Activated naive CD4-positive, alpha-beta T cell treated with anti-CD3 and anti-CD28 coated beads, Interleukin-2, amount 10 ng/mL, durations not matched to agents 7 days and 5 days (primary cell): ENCODE measurements around the gene RFXANK.

ENCODE experiments used
- CTCF ChIA-PET: fragments of 350-600 bp; sonication (Branson Sonifier 250); formaldehyde crosslinking; loops from one replicate; lab custom pipeline; 2021; ENCODE audit warnings: antibody characterized with exemption; lab: Charles Lee
- DNase-seq: peaks from one replicate; pipeline ENCODE4 v3.0.0-alpha.2; 2020
- H3K27ac Mint-ChIP-seq: one replicate; pipeline ENCODE4 v1.8.0; 2021; ENCODE audit warnings: mild to moderate bottlenecking, moderate library complexity, mixed read lengths
- H3K27me3 Mint-ChIP-seq: one replicate; pipeline ENCODE4 v1.8.0; 2021; ENCODE audit warnings: mild to moderate bottlenecking, mixed read lengths
- H3K36me3 Mint-ChIP-seq: one replicate; pipeline ENCODE4 v1.8.0; 2021; ENCODE audit warnings: mixed read lengths
- H3K4me1 Mint-ChIP-seq: one replicate; pipeline ENCODE4 v1.8.0; 2021; ENCODE audit warnings: mixed read lengths
- H3K4me3 Mint-ChIP-seq: one replicate; pipeline ENCODE4 v1.8.0; 2021; ENCODE audit warnings: mild to moderate bottlenecking, moderate library complexity, mixed read lengths
- H3K9me3 Mint-ChIP-seq: one replicate; pipeline ENCODE4 v1.8.0; 2021; ENCODE audit warnings: mixed read lengths

Gene RFXANK

GRCh38 chr19:19205416-19206410 is 13.7 kb downstream of the RFXANK start:
- peaks cover 51% of the 10 kb centered on the region for H3K4me1 Mint-ChIP-seq
- CTCF ChIA-PET = interaction anchor here (0.7 to 1.3 kb wide), 3 partner anchors 11 to 20 kb away, joined by 3 read pairs; no protein-coding TSS in a partner anchor

GRCh38 chr19:19206938-19207337 is 14.9 kb downstream of the RFXANK start:
- peaks cover 48% of the 10 kb centered on the region for H3K4me1 Mint-ChIP-seq
- CTCF ChIA-PET = interaction anchor here (1.1 to 1.3 kb wide), 2 partner anchors 10 to 18 kb away, joined by 3 read pairs; no protein-coding TSS in a partner anchor
- H3K27ac Mint-ChIP-seq = peak overlapping the region; percentile 53
- H3K27me3 Mint-ChIP-seq = peaks cover 48% of the 10 kb centered on the region
- peaks cover 12% of the 10 kb centered on the region for H3K9me3 Mint-ChIP-seq
- peaks cover 9% of the 10 kb centered on the region for H3K36me3 Mint-ChIP-seq
- H3K4me3 Mint-ChIP-seq = no peak overlapping the region
- no peak for DNase-seq

More at GRCh38 chr19:19205416-19206410, 13.7 kb downstream of the RFXANK start:
- H3K27me3 Mint-ChIP-seq = peaks cover 36% of the 10 kb centered on the region
- peaks cover 9% of the 10 kb centered on the region for H3K36me3 Mint-ChIP-seq
- H3K9me3 Mint-ChIP-seq = peaks cover 12% of the 10 kb centered on the region
- no peak overlapping the region for H3K27ac Mint-ChIP-seq
- no peak overlapping the region for H3K4me3 Mint-ChIP-seq
- no peak for DNase-seq

- CTCF ChIA-PET = no interaction called here
- H3K36me3 Mint-ChIP-seq = peaks cover 5% of the 10 kb centered on the region
- H3K4me1 Mint-ChIP-seq = peaks cover 39% of the 10 kb centered on the region
- no peak overlapping the region for H3K4me3 Mint-ChIP-seq
- H3K9me3 Mint-ChIP-seq = peaks cover 12% of the 10 kb centered on the region
- DNase-seq = no peak
- H3K27me3 Mint-ChIP-seq = peaks cover 58% of the 10 kb centered on the region
- H3K27ac Mint-ChIP-seq = peak overlapping the region; percentile 78
Measured at GRCh38 chr19:19207637-19208572, 15.8 kb downstream of the RFXANK start.

- CTCF ChIA-PET = no interaction called here
Measured at GRCh38 chr19:19209372-19209771, 17.3 kb downstream of the RFXANK start.

GRCh38 chr19:19211499-19212420 is 19.7 kb downstream of the RFXANK start, which contains the start of gene NCAN:
Gene NCAN, plus strand, starts transcription at chr19:19211958. Its CDS starts 4,996 bp downstream, at chr19:19216954.
- Mint-ChIP-seq H3K27me3 (peaks cover 83% of the 10 kb centered on the region), H3K27ac (no peak within 1 kb of the TSS), H3K4me1 (peaks cover 12% of the 10 kb centered on the region), H3K4me3 (no peak within 1 kb of the TSS), H3K36me3 (peaks cover 2% of the 10 kb centered on the region), H3K9me3 (peaks cover 11% of the 10 kb centered on the region)
- CTCF ChIA-PET = no interaction called here
- no peak for DNase-seq

More at GRCh38 chr19:19209372-19209771, 17.3 kb downstream of the RFXANK start:
- Mint-ChIP-seq H3K4me3 (no peak overlapping the region), H3K4me1 (peaks cover 30% of the 10 kb centered on the region), H3K9me3 (peaks cover 12% of the 10 kb centered on the region), H3K36me3 (peaks cover 3% of the 10 kb centered on the region), H3K27ac (no peak overlapping the region), H3K27me3 (peaks cover 73% of the 10 kb centered on the region)
- no peak for DNase-seq

GRCh38 chr19:19212916-19213315 is 20.9 kb downstream of the RFXANK start:
- Mint-ChIP-seq H3K27me3 (peaks cover 80% of the 10 kb centered on the region), H3K4me1 (peaks cover under 1% of the 10 kb centered on the region), H3K9me3 (no peaks in the 10 kb centered on the region), H3K36me3 (no peaks in the 10 kb centered on the region), H3K4me3 (no peak overlapping the region), H3K27ac (no peak overlapping the region)
- CTCF ChIA-PET = no interaction called here
- DNase-seq = no peak

GRCh38 chr19:19213426-19214158 is 21.5 kb downstream of the RFXANK start:
- H3K4me3 Mint-ChIP-seq = no peak overlapping the region
- no peaks in the 10 kb centered on the region for H3K9me3 Mint-ChIP-seq
- no peak overlapping the region for H3K27ac Mint-ChIP-seq
- no peaks in the 10 kb centered on the region for H3K36me3 Mint-ChIP-seq
- no peak for DNase-seq
- H3K4me1 Mint-ChIP-seq = no peaks in the 10 kb centered on the region
- CTCF ChIA-PET = interaction anchor here (1.5 kb wide), 1 partner anchor 11 kb away, joined by 5 read pairs; no protein-coding TSS in a partner anchor
- peaks cover 80% of the 10 kb centered on the region for H3K27me3 Mint-ChIP-seq

- H3K4me1 Mint-ChIP-seq = no peaks in the 10 kb centered on the region
- H3K9me3 Mint-ChIP-seq = no peaks in the 10 kb centered on the region
- H3K27me3 Mint-ChIP-seq = peaks cover 79% of the 10 kb centered on the region
- no peak overlapping the region for H3K27ac Mint-ChIP-seq
- DNase-seq = no peak
- CTCF ChIA-PET = interaction anchor here (0.9 to 1.5 kb wide), 2 partner anchors 10 to 11 kb away, joined by 3 to 5 read pairs; no protein-coding TSS in a partner anchor
- H3K36me3 Mint-ChIP-seq = no peaks in the 10 kb centered on the region
- no peak overlapping the region for H3K4me3 Mint-ChIP-seq
Measured at GRCh38 chr19:19214159-19214490, 22.1 kb downstream of the RFXANK start.

- H3K9me3 Mint-ChIP-seq = no peaks in the 10 kb centered on the region
- no peaks in the 10 kb centered on the region for H3K4me1 Mint-ChIP-seq
- H3K27me3 Mint-ChIP-seq = peaks cover 71% of the 10 kb centered on the region
- H3K36me3 Mint-ChIP-seq = no peaks in the 10 kb centered on the region
- peak; percentile 72 for DNase-seq
- H3K27ac Mint-ChIP-seq = no peak overlapping the region
- CTCF ChIA-PET = interaction anchor here (0.9 to 1.5 kb wide), 2 partner anchors 10 kb away, joined by 3 to 5 read pairs; no protein-coding TSS in a partner anchor
- no peak overlapping the region for H3K4me3 Mint-ChIP-seq
Measured at GRCh38 chr19:19214892-19215291, 22.8 kb downstream of the RFXANK start.

- Mint-ChIP-seq H3K4me3 (no peak overlapping the region), H3K36me3 (no peaks in the 10 kb centered on the region)
Measured at GRCh38 chr19:19215792-19216191, 23.7 kb downstream of the RFXANK start.

GRCh38 chr19:19217099-19217498 is 25.0 kb downstream of the RFXANK start:
- Mint-ChIP-seq H3K4me3 (no peak overlapping the region), H3K27me3 (peaks cover 51% of the 10 kb centered on the region), H3K9me3 (no peaks in the 10 kb centered on the region), H3K4me1 (no peaks in the 10 kb centered on the region), H3K27ac (no peak overlapping the region), H3K36me3 (no peaks in the 10 kb centered on the region)
- CTCF ChIA-PET = interaction anchor here (0.8 kb wide), 1 partner anchor 11 kb away, joined by 3 read pairs; no protein-coding TSS in a partner anchor
- no peak for DNase-seq

More at GRCh38 chr19:19215792-19216191, 23.7 kb downstream of the RFXANK start:
- H3K27ac Mint-ChIP-seq = no peak overlapping the region
- no peak for DNase-seq
- H3K9me3 Mint-ChIP-seq = no peaks in the 10 kb centered on the region
- no peaks in the 10 kb centered on the region for H3K4me1 Mint-ChIP-seq
- CTCF ChIA-PET = no interaction called here
- H3K27me3 Mint-ChIP-seq = peaks cover 64% of the 10 kb centered on the region

GRCh38 chr19:19218911-19219310 is 26.9 kb downstream of the RFXANK start:
- CTCF ChIA-PET = no interaction called here
- Mint-ChIP-seq H3K4me3 (no peak overlapping the region), H3K4me1 (no peaks in the 10 kb centered on the region), H3K27me3 (peaks cover 39% of the 10 kb centered on the region), H3K27ac (no peak overlapping the region), H3K9me3 (no peaks in the 10 kb centered on the region), H3K36me3 (no peaks in the 10 kb centered on the region)
- no peak for DNase-seq
